K562 (cell line): Measurements from ENCODE around the gene SLC17A8. TPM values are rescaled to one million over a fixed set of nuclear protein-coding genes. Genes with fewer than 3 reads are reported as not detected.

Source experiments
- KDM1A ChIP-seq, 2 experiments: fragments of 450-650 bp; IDR thresholded peaks; 2 replicates each; pipeline ENCODE4 v1.6.1; 2016; ENCODE audit warnings: mild to moderate bottlenecking in 2 of 2
- KDM4B ChIP-seq, 2 experiments: fragments of 450-650 bp in 1 of 2; sonication (generic) in 1 of 2; IDR thresholded peaks; 2 replicates each; pipeline ENCODE4 v1.6.1; 2016 to 2017; ENCODE audit warnings: borderline replicate concordance in 2 of 2, antibody characterized with exemption in 1 of 2, low read depth in 1 of 2, mild to moderate bottlenecking in 1 of 2
- STAT5B ChIP-seq: fragments of 250-450 bp; sonication (Bioruptor Pico); IDR thresholded peaks from 2 replicates; pipeline ENCODE4 v1.8.0; 2021; ENCODE audit warnings: mild to moderate bottlenecking, inconsistent platforms
- TRIM24 ChIP-seq, 2 experiments: fragments of 450-650 bp; IDR thresholded peaks; 2 replicates each; pipeline ENCODE4 v1.6.1; 2016
- ZC3H4 ChIP-seq: sonication (generic); formaldehyde crosslinking; IDR thresholded peaks from 2 replicates; pipeline ENCODE4 v1.9.0; 2021; ENCODE audit warnings: missing genetic modification reagents, borderline replicate concordance
- ZKSCAN1 ChIP-seq: fragments of 150-350 bp; IDR thresholded peaks from 2 replicates; pipeline ENCODE4 v1.6.1; 2016; ENCODE audit warnings: low read depth, low read length
- polyA plus RNA-seq, 8 experiments: library from polyadenylated mRNA; depleted of rRNA in 4 of 8; stranded (reverse) in 5 of 8; unstranded in 3 of 8; fragments of >200 nt; fragmentation: Nextera tagmentation in 2 of 8; fragmentation: Illumina TruSeq in 1 of 8; extraction: Ambion mirVana in 2 of 8; extraction: Trizol in 1 of 8; gene quantifications; 2 replicates each; pipeline versions ENCODE4 v1.2.1 to v1.2.3, GENCODE V29; 2011 to 2014; ENCODE audit warnings: inconsistent platforms in 1 of 8, missing spikeins in 1 of 8
- total RNA-seq, 7 experiments: library from RNA; depleted of rRNA in 6 of 7; stranded (reverse); fragments of >200 nt in 6 of 7; fragmentation: Illumina TruSeq in 2 of 7; extraction: Trizol in 2 of 7; gene quantifications; 2 replicates each; pipeline versions ENCODE4 v1.2.1 to v1.2.3, GENCODE V29; 2011 to 2021; ENCODE audit warnings: low replicate concordance in 1 of 7
- TF ChIP-seq, protein P1 (sequence below): fragments of 450-650 bp; IDR thresholded peaks from 2 replicates; pipeline ENCODE4 v1.6.1; 2016; ENCODE audit warnings: mild to moderate bottlenecking, moderate library complexity
- TF ChIP-seq, protein P2 (sequence below): fragments of 250-450 bp; sonication (Bioruptor Pico); IDR thresholded peaks from 2 replicates; pipeline ENCODE4 v1.4.0; 2020

Gene SLC17A8
- total and polyA plus RNA-seq, 9 of the 15 experiments (the other 6 are each of a cell fraction or from before 2014, with no cell fraction given) = 0.03 TPM; not detected in 8

DNA sequence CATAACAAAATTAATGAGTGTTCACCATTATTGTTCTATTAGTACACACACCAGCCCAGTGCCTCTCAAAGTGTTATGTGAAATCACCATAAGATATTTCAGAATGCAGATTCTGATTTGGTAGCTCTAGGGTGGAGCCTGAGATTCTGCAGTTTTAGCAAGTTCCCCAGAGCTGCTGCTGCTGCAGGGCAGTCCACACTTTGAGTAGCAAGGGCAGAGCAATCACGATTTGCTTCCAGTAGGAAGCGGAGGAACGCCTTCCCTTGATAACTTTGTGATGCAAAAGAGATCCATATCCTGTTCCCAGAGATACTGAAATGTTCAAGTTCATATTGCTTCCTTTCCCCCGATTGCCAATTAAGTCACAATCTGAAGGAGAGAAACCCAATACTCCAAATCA lies 57.9 kb downstream of the SLC17A8 start (continued):
- TF ChIP-seq, protein P1, sequence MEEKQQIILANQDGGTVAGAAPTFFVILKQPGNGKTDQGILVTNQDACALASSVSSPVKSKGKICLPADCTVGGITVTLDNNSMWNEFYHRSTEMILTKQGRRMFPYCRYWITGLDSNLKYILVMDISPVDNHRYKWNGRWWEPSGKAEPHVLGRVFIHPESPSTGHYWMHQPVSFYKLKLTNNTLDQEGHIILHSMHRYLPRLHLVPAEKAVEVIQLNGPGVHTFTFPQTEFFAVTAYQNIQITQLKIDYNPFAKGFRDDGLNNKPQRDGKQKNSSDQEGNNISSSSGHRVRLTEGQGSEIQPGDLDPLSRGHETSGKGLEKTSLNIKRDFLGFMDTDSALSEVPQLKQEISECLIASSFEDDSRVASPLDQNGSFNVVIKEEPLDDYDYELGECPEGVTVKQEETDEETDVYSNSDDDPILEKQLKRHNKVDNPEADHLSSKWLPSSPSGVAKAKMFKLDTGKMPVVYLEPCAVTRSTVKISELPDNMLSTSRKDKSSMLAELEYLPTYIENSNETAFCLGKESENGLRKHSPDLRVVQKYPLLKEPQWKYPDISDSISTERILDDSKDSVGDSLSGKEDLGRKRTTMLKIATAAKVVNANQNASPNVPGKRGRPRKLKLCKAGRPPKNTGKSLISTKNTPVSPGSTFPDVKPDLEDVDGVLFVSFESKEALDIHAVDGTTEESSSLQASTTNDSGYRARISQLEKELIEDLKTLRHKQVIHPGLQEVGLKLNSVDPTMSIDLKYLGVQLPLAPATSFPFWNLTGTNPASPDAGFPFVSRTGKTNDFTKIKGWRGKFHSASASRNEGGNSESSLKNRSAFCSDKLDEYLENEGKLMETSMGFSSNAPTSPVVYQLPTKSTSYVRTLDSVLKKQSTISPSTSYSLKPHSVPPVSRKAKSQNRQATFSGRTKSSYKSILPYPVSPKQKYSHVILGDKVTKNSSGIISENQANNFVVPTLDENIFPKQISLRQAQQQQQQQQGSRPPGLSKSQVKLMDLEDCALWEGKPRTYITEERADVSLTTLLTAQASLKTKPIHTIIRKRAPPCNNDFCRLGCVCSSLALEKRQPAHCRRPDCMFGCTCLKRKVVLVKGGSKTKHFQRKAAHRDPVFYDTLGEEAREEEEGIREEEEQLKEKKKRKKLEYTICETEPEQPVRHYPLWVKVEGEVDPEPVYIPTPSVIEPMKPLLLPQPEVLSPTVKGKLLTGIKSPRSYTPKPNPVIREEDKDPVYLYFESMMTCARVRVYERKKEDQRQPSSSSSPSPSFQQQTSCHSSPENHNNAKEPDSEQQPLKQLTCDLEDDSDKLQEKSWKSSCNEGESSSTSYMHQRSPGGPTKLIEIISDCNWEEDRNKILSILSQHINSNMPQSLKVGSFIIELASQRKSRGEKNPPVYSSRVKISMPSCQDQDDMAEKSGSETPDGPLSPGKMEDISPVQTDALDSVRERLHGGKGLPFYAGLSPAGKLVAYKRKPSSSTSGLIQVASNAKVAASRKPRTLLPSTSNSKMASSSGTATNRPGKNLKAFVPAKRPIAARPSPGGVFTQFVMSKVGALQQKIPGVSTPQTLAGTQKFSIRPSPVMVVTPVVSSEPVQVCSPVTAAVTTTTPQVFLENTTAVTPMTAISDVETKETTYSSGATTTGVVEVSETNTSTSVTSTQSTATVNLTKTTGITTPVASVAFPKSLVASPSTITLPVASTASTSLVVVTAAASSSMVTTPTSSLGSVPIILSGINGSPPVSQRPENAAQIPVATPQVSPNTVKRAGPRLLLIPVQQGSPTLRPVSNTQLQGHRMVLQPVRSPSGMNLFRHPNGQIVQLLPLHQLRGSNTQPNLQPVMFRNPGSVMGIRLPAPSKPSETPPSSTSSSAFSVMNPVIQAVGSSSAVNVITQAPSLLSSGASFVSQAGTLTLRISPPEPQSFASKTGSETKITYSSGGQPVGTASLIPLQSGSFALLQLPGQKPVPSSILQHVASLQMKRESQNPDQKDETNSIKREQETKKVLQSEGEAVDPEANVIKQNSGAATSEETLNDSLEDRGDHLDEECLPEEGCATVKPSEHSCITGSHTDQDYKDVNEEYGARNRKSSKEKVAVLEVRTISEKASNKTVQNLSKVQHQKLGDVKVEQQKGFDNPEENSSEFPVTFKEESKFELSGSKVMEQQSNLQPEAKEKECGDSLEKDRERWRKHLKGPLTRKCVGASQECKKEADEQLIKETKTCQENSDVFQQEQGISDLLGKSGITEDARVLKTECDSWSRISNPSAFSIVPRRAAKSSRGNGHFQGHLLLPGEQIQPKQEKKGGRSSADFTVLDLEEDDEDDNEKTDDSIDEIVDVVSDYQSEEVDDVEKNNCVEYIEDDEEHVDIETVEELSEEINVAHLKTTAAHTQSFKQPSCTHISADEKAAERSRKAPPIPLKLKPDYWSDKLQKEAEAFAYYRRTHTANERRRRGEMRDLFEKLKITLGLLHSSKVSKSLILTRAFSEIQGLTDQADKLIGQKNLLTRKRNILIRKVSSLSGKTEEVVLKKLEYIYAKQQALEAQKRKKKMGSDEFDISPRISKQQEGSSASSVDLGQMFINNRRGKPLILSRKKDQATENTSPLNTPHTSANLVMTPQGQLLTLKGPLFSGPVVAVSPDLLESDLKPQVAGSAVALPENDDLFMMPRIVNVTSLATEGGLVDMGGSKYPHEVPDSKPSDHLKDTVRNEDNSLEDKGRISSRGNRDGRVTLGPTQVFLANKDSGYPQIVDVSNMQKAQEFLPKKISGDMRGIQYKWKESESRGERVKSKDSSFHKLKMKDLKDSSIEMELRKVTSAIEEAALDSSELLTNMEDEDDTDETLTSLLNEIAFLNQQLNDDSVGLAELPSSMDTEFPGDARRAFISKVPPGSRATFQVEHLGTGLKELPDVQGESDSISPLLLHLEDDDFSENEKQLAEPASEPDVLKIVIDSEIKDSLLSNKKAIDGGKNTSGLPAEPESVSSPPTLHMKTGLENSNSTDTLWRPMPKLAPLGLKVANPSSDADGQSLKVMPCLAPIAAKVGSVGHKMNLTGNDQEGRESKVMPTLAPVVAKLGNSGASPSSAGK = no peak
- TF ChIP-seq STAT5B (CRISPR knock-in tag) = no peak
- no peak for TF ChIP-seq TRIM24 (IDR thresholded peaks at IDR 0.05)
- no peak for TF ChIP-seq KDM1A (IDR thresholded peaks at IDR 0.05)
- no peak for TF ChIP-seq ZC3H4 (CRISPR knock-in tag)
- TF ChIP-seq, protein P2, sequence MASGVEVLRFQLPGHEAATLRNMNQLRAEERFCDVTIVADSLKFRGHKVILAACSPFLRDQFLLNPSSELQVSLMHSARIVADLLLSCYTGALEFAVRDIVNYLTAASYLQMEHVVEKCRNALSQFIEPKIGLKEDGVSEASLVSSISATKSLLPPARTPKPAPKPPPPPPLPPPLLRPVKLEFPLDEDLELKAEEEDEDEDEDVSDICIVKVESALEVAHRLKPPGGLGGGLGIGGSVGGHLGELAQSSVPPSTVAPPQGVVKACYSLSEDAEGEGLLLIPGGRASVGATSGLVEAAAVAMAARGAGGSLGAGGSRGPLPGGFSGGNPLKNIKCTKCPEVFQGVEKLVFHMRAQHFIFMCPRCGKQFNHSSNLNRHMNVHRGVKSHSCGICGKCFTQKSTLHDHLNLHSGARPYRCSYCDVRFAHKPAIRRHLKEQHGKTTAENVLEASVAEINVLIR = no peak
- no peak for TF ChIP-seq KDM4B (IDR thresholded peaks at IDR 0.05; ENCODE audit: borderline replicate concordance in 2 of 2, low read depth in 1 of 2)
- TF ChIP-seq ZKSCAN1 = no peak
